M059J (cell line): ENCODE results near the gene TPT1. TPM values are rescaled to one million over a fixed set of nuclear protein-coding genes. Genes with fewer than 3 reads are reported as not detected.
"Not testable (repeated sequence)": the region's sequence is repeated elsewhere in the genome, so short reads cannot be mapped to it uniquely, and the experiment has no call there.

ENCODE experiments used
- DNase-seq: peaks from one replicate; pipeline ENCODE4 v3.0.0-alpha.2; 2012; ENCODE audit warnings: low read depth
- total RNA-seq: library from RNA; depleted of rRNA; stranded (reverse); fragments of >200 nt; shearing (Covaris generic); gene quantifications from 2 replicates; pipeline ENCODE4 v1.2.3, GENCODE V29; 2014

TPT1 gene
- total RNA-seq, 1 experiment from 2014 or later: 1,259 TPM

DNA sequence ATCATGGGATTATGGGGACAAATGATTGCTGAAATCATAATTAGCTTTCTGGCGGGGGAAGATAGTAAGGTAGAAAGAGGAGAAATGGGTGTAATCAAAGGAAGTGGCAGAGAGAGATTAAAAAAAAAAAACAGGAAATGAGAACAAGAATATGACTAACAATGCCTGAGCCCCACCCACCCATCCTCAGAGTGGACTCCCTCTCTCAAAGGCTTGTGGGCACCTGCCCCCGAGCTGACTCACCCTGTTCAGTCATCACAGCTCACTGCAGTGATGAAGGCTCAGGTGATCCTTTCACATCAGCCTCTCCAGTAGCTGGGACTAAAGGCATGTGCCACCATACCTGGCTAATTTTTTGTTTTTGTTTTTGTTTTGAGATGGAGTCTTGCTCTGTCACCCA lies 26.4 kb upstream of the TPT1 start:
- peak; percentile 95 for DNase-seq

DNA sequence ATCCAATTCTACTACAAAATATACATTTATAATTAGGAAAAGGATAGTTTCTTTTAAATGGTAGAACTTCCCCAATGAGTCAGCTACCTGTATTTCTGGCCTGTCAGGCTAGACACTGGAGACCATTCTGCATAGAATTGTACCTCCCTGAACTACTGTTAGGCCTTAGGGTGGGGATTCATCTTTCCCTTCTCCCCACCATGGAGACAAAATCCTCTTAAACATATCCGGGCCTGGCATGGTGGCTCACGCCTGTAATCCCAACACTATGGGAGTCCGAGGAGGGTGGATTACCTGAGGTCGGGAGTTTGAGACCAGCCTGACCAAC lies 24.5 kb upstream of the TPT1 start:
- no peak for DNase-seq

DNA sequence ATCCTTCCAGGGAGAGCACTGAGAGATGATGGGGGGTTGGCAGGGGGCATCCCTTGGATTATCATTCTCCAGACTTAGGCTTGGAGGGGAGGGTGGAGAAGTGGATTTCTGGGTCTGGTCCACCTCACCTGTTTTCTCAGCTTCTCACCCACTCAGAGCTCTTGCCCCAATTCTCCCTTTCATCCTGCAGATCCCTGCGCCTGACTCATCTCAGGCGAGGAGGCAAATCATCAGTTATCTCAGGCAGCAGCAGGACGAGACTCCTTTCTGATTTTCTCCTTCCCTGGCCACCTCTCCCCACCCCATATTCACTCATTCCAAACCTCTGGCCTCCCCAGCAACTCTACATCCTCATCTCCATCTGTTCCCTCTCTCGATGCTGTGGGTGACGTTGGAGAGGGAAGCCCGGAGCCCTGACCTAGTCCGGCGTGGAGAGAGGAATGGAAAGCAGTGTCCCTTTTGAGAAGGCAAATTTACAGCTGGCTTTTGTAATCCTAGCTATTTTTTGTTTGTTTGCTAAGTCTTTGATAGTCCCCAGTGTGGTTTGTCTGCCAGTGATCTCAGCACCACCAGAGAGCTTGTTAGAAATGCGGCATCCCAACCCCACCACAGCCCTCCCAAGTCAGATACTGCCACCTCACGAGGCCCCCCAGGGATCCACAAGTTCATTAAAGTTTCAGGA lies 24.0 kb upstream of the TPT1 start:
- no peak for DNase-seq

GRCh38 chr13:45362939-45363338 lies 22.0 kb upstream of the TPT1 start:
- DNase-seq: no peak

DNA sequence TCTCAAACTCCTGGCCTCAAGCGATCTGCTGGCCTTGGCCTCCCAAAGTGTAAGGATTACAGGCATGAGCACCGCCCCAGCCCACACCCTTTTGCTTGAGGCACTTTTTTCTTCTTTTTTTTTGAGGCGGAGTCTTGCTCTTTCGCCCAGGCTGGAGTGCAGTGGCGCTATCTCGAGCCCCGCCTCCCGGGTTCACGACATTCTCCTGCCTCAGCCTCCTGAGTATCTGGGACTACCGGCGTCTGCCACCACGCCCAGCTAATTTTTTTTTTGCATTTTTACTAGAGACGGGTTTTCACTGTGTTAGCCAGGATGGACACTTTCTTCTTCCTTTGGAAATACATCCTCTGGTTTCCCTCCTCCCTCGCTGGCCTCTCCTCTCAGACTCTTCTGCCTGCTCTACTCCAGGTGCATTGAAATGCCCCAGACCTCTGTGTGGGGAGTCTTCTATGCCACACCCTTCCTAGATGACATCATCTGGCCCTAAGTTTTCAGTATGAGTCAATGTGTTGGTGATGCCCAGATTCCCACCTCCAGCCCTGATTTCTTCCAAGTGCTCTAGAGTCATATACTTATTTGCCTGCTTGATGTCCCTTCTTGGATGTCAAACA lies 20.7 kb upstream of the TPT1 start:
- peak; percentile 70 for DNase-seq

DNA sequence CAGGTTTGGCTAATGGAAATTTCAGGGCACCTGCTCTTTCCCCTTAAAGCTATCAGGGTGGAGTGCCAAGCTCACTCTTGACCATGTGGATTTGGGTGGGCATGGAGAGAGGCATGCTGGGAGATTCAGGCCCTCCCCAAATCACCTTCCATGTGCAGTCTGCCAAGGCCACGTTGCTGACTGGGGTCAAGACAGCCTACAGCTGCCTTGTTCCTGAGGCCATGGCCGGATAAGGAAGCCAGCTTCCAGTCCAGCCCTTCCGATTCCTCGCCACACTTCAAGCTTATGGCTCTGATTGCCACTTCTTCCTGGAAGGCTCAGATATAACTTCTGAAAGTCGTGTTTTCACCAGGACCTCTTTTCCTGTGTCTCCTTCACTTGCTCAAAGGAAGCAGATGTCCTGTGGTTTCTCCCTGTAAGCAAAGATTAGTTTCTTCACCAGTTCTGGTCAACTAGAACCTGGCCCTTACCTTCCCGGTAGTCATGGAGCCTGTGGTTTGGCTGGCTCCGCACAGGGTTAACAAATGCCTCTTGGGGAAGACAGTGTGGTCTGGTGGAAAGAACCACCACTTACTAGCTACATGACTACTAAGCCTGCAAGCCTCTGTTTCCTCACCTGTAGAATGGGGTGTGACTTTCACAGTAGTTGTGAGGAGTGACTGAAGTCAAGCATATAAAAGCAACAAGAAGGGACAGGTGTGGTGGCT lies 16.1 kb upstream of the TPT1 start:
- no peak for DNase-seq

DNA sequence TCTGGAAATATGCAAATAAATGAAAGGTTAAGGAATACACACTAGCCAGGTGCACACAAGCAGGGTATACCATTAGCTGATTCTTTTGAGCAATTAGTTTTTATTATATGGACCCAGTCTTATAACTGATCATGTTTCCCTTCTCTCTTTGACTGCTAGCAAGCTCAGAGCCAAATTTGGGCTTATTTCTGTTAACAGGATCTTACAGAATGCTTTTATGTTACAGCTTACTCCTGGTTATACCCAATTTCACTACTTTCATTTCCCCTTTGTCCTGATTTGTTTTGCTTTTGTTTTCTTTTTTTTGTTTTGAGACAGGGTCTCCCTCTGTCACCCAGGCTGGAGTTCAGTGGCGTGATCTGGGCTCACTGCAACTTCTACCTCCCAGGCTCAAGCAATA lies 12.9 kb upstream of the TPT1 start:
- no peak for DNase-seq

DNA sequence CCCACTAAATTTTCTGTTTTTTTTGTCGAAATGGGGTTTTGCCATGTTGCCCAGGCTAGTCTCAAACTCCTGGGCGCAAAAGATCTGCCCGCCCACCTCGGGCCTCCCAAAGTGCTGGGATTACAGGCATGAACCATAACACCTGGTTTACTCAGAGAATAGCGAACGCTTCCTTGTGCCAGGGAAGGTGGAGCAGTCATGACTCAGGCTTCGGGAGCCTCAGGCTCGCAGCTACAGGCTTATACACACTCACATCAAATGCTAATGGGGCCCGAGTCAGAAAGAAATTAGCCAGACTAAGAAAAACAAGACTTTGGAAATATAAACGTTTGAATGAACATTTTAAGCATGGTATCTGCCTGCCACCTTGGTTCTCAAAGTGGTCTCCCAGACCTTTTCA lies 11.0 kb upstream of the TPT1 start:
- no peak for DNase-seq

GRCh38 chr13:45350152-45350551 lies 9.2 kb upstream of the TPT1 start:
- no peak for DNase-seq

- no peak for DNase-seq
Measured at GRCh38 chr13:45349438-45349837, 8.5 kb upstream of the TPT1 start.

- DNase-seq: not testable (repeated sequence)
Measured at GRCh38 chr13:45344064-45344463, 3.1 kb upstream of the TPT1 start.

DNA sequence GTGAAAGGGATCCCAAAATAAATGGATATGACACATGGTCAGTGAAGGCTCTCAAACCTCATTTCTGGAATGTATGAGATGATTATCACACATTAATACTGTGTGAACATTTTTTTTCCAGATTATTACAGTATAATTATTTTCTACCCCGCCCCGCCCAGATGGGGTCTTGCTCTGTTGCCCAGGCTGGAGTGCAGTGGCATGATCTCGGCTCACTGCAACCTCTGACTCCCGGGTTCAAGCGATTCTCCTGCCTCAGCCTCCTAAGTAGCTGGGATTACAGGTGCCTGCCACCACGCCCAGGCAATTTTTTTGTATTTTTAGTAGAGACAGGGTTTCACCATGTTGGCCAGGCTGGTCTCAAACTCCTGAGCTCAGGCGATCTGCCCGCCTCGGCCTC lies 2.1 kb upstream of the TPT1 start:
- DNase-seq: not testable (repeated sequence)

GRCh38 chr13:45342668-45343067 lies 1.7 kb upstream of the TPT1 start:
- not testable (repeated sequence) for DNase-seq

DNA sequence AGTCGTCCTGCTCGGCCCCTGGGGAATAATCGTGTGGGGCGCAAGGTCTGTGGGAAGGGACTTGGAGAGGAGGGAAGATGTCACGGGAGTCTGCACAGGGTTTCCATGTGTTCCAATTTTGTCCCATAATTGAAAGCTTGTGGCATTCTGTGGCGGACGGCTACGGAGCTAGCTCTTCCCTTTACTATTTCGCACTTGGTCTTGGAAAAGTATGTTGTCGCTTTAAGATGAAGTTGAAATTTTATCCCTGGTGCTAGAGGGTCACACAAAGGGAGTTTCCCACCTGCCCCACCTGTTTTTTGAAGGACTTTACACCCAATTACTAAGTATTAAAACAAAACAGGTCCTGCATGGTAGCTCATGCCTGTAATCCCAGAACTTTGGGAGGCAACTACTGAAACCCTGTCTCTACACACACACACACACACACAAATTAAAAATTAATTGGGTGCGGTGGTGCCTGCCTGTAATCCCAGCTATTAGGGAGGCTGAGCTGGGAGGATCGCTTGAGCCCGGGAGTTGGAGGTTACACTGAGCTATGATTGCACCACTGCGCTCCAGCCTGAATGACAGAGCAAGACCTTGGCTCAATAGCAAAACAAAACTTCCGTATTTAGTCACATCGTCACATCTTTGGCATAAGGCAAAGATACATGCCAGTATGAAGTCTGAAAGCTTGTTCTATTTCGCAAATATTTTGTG lies 967 bp upstream of the TPT1 start:
- peak; percentile 27 for DNase-seq

- peak; percentile 86 for DNase-seq
Measured at GRCh38 chr13:45340422-45341033, 455 bp downstream of the TPT1 start.

- DNase-seq: no peak
Measured at GRCh38 chr13:45339867-45340266, 1.1 kb downstream of the TPT1 start.

- no peak for DNase-seq
Measured at GRCh38 chr13:45339399-45339798, 1.6 kb downstream of the TPT1 start.

- DNase-seq: no peak
Measured at GRCh38 chr13:45337803-45338202, 3.2 kb downstream of the TPT1 start.

DNA sequence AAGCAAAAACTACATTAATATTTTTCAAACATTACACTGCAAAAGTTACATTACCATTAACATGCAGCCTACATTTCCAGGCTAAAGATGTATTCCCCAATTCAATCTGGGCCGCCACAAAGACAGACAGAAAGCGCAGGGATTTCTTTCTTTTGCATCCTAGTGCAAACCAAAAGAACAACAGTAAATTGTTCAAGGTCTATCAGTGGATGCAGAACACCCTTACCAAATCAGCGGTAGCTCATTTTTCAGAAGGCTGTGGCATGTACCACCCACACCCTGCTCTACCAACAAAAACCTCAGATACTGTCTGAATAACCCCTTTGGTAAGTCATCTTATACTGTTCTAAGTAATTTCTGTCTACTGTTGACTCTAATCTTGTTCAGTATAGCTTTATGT lies 3.6 kb downstream of the TPT1 start:
- DNase-seq: no peak

DNA sequence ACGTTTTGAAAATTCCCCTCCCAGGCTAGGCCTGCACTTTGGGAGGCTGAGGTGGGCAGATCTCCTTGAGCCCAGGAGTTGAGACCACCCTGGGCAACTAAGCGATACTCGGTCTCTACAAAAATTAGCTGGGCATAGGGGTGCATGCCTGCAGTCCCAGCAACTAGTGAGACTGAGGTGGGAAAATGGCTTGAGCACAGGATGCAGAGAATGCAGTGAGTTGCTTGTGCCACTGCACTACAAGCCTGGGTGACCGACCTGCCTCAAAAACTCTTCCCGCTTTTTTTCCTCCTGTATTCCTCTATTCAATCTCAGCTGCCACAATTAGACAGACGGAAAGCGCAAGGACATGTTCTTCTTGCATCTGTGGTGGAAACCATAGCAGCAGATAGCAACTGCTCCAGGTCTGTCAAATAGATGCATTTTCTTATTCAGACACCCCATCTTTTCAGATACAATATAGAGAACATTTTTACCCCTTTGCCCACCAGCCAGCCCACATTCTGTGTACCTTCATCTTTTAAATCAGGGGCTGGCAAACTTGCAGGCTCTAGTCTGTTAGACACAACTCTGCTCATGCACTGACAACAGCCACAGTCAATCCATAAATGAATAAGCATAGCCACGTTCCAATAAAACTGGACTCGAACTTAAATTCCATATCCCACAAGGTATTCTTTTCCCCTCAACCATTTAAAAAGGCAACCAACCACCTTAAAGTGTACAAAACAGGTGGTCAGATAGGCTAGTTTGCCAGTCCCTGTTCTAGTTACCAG lies 4.8 kb downstream of the TPT1 start:
- DNase-seq: peak; percentile 15

DNA sequence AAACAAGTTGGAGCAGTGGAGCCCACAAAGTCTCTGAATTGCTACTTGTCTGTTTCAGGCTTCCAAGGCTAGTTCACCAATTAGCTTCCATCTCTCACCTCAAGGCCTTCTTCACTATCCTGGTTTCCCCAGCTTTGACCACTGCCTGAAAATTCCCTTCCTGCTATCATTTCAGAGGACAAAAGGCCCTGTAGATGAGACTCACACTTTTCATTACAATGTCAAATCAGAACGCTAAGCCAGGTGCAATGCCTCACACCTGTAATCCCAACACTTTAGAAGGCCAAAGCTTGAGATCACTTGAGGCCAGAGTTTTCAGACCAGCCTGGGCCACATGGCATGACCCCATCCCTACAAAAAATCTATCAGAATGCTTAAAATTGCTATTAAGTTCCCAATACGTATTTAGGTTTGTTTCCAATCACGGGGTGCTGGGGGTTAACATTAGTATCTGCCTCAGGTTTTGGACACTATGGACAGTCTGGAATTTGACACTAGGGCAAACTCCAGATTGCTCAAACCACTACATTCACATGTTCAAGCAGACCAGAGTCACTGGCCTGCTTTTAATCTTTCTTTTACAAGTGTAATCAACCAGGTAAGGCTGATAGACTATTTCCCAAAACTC lies 5.5 kb downstream of the TPT1 start:
- peak; percentile 20 for DNase-seq
